Bladder microvascular endothelial cell (primary cell): ENCODE measurements around the gene PSMD3. TPM values are rescaled to one million over a fixed set of nuclear protein-coding genes. Genes with fewer than 3 reads are reported as not detected.

Experiments used
- total RNA-seq: library from RNA; depleted of rRNA; stranded (reverse); fragments of >200 nt; gene quantifications from 2 replicates; pipeline ENCODE4 v1.2.3, GENCODE V29; 2014

PSMD3 gene
- total RNA-seq: 82.6 and 91.4 TPM in 2 replicates

DNA sequence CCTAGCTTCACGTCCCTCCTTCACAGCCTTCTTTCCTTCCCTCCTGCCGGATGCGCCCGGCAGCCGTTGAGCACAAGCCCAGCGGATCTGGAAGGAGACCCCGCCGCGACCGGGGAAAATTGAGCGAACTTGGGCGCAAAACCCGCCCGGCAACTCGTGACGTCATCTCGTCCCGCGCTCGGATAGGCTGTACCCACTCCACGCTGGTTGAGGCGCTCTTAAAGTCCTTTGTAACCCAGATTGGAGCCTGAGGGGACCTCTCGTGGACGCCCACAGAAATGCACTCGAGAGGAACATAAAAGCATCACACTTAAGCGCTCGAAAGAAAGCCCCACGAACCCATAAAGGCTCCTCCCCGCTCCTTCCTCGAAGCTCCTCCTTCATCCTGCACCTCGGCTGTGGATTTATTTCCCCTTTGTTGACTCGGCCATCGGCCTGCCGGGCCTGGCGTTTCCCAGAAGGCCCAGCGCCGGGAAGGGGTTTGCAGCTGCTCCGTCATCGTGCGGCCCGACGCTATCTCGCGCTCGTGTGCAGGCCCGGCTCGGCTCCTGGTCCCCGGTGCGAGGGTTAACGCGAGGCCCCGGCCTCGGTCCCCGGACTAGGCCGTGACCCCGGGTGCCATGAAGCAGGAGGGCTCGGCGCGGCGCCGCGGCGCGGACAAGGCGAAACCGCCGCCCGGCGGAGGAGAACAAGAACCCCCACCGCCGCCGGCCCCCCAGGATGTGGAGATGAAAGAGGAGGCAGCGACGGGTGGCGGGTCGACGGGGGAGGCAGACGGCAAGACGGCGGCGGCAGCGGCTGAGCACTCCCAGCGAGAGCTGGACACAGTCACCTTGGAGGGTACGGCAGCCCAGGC, at the start of gene PSMD3:
PSMD3 (plus strand) TSS at position 457 of the 856 bp plus-strand sequence; CDS start at position 621, 164 bp downstream.

GRCh38 chr17:39962642-39963220, 17.9 kb upstream of the PSMD3 start, which contains the start of gene GSDMA:
TSS of gene GSDMA (plus strand) at chr17:39963004. CDS start at chr17:39965688, 2,684 bp downstream.

GRCh38 chr17:40015005-40015997, 34.7 kb downstream of the PSMD3 start, which contains the start of gene CSF3:
TSS of gene CSF3 (plus strand) at chr17:40015440. CDS start at chr17:40015475, 35 bp downstream.

Other genes starting within 250 kb of the PSMD3 start
- gene GRB7, start 242.9 kb upstream of the PSMD3 start, total RNA-seq: 0.16 TPM in 1 of 2 replicates, not detected in the other
- not detected in 2 replicates for gene IKZF3, start 116.5 kb upstream of the PSMD3 start, total RNA-seq
- not detected in 2 replicates for gene ZPBP2, start 112.6 kb upstream of the PSMD3 start, total RNA-seq
- gene GSDMB, start 62.2 kb upstream of the PSMD3 start, total RNA-seq: 1.5 and 7.0 TPM in 2 replicates
- gene ORMDL3, start 53.2 kb upstream of the PSMD3 start, total RNA-seq: 17.8 and 40.2 TPM in 2 replicates
- not detected in 2 replicates for gene LRRC3C, start 53.1 kb upstream of the PSMD3 start, total RNA-seq
- not detected in 2 replicates for gene GSDMA, start 17.8 kb upstream of the PSMD3 start, total RNA-seq
- gene CSF3, start 34.6 kb downstream of the PSMD3 start, total RNA-seq: 0.19 and 0.97 TPM in 2 replicates
- gene MED24, start 73.6 kb downstream of the PSMD3 start, total RNA-seq: 28.8 and 53.6 TPM in 2 replicates
- 13.3 and 26.4 TPM in 2 replicates for gene THRA, start 82.2 kb downstream of the PSMD3 start, total RNA-seq
- gene NR1D1, start 119.8 kb downstream of the PSMD3 start, total RNA-seq: 0.65 and 1.8 TPM in 2 replicates
- 28.7 and 55.9 TPM in 2 replicates for gene MSL1, start 141.2 kb downstream of the PSMD3 start, total RNA-seq
- 22.0 and 30.8 TPM in 2 replicates for gene CASC3, start 159.7 kb downstream of the PSMD3 start, total RNA-seq
- gene RAPGEFL1, start 196.7 kb downstream of the PSMD3 start, total RNA-seq: 1.1 and 1.8 TPM in 2 replicates
- gene WIPF2, start 238.5 kb downstream of the PSMD3 start, total RNA-seq: 5.0 and 13.9 TPM in 2 replicates